ENCODE measurements around the gene MFSD11. TPM values are rescaled to one million over a fixed set of nuclear protein-coding genes. Genes with fewer than 3 reads are reported as not detected.
"Not testable (repeated sequence)": the region's sequence is repeated elsewhere in the genome, so short reads cannot be mapped to it uniquely, and the experiment has no call there.

MFSD11 gene
- total and polyA plus RNA-seq, 2 donors (not counting 3 experiments of a cell fraction or from before 2014, with no cell fraction given): 23.5 to 35.2 TPM

DNA sequence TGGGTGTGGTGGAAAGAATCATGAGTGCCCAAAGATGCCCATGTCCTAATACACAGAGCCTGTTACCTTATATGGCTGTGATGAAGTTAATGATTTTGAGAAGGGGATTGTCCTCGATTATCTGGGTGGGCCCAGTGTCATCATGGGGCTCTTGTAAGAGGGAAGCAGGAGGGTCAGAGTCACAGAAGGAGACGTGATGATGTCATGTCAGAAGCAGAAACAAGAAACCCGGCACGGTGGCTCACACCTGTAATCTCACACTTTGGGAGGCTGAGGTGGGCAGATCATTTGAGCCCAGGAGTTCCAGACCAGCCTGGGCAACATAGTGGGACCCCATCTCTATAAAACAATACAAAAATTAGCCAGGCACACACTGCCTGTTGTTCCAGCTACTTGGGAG, 75.0 kb downstream of the MFSD11 start:
- H3K4me1 ChIP-seq (ENCODE audit: control insufficient read depth, extremely low read depth, insufficient read depth, low read length): no peaks in the 10 kb centered on the region
- ChIA-PET CTCF (no interaction called here), POLR2A (no interaction called here)
- TF ChIP-seq JUN (IDR thresholded peaks at IDR 0.05; ENCODE audit: borderline replicate concordance, insufficient read depth, insufficient read length, low read depth) (no peak), EZH2 (IDR thresholded peaks at IDR 0.05; ENCODE audit: borderline replicate concordance, low read depth, low read length, severe bottlenecking) (no peak), GATA2 (IDR thresholded peaks at IDR 0.05; ENCODE audit: insufficient read depth, insufficient read length, low read depth, low read length) (no peak), POLR2AphosphoS5 (IDR thresholded peaks at IDR 0.05; ENCODE audit: insufficient read depth, low read depth, low read length) (no peak), MYC (IDR thresholded peaks at IDR 0.05; ENCODE audit: low read depth, low read length) (no peak), POLR2A (IDR thresholded peaks at IDR 0.05; ENCODE audit: low read depth, low read length) (no peak), FOS (IDR thresholded peaks at IDR 0.05; ENCODE audit: borderline replicate concordance, insufficient read depth, low read length) (no peak)
- TF ChIP-seq, protein P1, sequence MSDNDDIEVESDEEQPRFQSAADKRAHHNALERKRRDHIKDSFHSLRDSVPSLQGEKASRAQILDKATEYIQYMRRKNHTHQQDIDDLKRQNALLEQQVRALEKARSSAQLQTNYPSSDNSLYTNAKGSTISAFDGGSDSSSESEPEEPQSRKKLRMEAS (IDR thresholded peaks at IDR 0.05; ENCODE audit: insufficient read depth, insufficient read length): no peak
- TF ChIP-seq, protein P2, sequence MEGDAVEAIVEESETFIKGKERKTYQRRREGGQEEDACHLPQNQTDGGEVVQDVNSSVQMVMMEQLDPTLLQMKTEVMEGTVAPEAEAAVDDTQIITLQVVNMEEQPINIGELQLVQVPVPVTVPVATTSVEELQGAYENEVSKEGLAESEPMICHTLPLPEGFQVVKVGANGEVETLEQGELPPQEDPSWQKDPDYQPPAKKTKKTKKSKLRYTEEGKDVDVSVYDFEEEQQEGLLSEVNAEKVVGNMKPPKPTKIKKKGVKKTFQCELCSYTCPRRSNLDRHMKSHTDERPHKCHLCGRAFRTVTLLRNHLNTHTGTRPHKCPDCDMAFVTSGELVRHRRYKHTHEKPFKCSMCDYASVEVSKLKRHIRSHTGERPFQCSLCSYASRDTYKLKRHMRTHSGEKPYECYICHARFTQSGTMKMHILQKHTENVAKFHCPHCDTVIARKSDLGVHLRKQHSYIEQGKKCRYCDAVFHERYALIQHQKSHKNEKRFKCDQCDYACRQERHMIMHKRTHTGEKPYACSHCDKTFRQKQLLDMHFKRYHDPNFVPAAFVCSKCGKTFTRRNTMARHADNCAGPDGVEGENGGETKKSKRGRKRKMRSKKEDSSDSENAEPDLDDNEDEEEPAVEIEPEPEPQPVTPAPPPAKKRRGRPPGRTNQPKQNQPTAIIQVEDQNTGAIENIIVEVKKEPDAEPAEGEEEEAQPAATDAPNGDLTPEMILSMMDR (IDR thresholded peaks at IDR 0.05; ENCODE audit: extremely low read depth in 1 of 2, insufficient read depth in 1 of 2, low read depth in 1 of 2, low read length in 2 of 2): no peak
- intact Hi-C loops (cut with micrococcal nuclease): no loop called here
- dilution Hi-C loops (cut with MboI; ENCODE audit: extremely low pct_ligation_motif_present, low sequenced_read_pairs): no loop called here
- no peaks in the 10 kb centered on the region for H3K79me2 ChIP-seq (ENCODE audit: control insufficient read depth, insufficient read depth, low read length)
- DNase-seq (ENCODE audit: low read depth, low spot score) (no peak), FAIRE-seq (no peak)
- H3K9ac ChIP-seq (replicated peaks; ENCODE audit: extremely low read depth, insufficient read depth, low read length): no peak overlapping the region
- no peaks in the 10 kb centered on the region for H3K9me1 ChIP-seq (replicated peaks; ENCODE audit: control insufficient read depth, extremely low read depth, insufficient read depth, low read length)
- no peak overlapping the region for H3K4me2 ChIP-seq (ENCODE audit: insufficient read depth, low read length)
- H3K9me3 ChIP-seq (replicated peaks; ENCODE audit: control insufficient read depth, insufficient read depth, low read length): no peaks in the 10 kb centered on the region
- peaks cover 0 to 3% of the 10 kb centered on the region in 2 experiments for H3K27me3 ChIP-seq (ENCODE audit: control insufficient read depth in 2 of 2, insufficient read depth in 2 of 2, low read length in 2 of 2)
- no peaks in the 10 kb centered on the region for H4K20me1 ChIP-seq (replicated peaks; ENCODE audit: control insufficient read depth, extremely low read depth, insufficient read depth, low read length)
- BruUV-seq (replicated peaks): no TSS peak
- H3K4me3 ChIP-seq (replicated peaks in 1 of 3; ENCODE audit: insufficient read depth in 1 of 3, low read depth in 1 of 3, low read length in 3 of 3): no peak overlapping the region
- H2AFZ ChIP-seq (ENCODE audit: low read depth, low read length): no peak overlapping the region
- H3K36me3 ChIP-seq (ENCODE audit: control insufficient read depth in 2 of 2, extremely low read depth in 1 of 2, insufficient read depth in 2 of 2, low read length in 2 of 2): no peaks in the 10 kb centered on the region
- H3K27ac ChIP-seq (ENCODE audit: insufficient read depth, low read depth, low read length): no peak overlapping the region

DNA sequence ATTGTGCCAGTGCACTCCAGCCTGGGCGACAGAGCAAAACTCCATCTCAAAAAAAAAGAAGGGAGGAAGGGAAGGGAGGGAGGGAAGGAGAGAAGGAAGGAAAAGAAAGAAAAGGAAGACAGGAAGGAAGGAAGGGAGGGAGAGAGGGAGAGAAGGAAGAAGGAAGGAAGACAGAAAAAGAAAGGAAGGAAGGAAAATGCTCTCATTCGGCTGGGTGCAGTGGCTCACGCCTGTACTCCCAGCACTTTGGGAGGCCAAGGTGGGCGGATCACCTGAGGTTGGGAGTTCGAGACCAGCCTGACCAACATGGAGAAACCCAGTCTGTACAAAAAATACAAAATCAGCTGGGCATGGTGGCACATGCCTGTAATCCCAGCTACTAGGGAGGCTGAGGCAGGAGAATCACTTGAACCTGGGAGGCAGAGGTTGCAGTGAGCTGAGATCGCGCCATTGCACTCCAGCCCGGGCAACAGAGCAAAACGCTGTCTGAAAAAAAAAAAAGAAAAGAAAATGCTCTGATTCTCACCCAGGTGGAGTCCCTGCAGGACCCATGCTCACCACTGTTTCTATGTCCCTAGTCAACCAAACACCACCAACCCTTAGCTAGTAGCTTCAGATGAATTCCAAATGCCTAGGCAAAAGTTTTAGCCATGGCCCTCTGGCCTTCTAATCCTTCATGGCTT, 78.1 kb downstream of the MFSD11 start:
- H3K4me1 ChIP-seq (ENCODE audit: control insufficient read depth, extremely low read depth, insufficient read depth, low read length); dilution Hi-C loops (cut with MboI; ENCODE audit: extremely low pct_ligation_motif_present, low sequenced_read_pairs); H3K27ac ChIP-seq (ENCODE audit: insufficient read depth, low read depth, low read length); FAIRE-seq; H3K27me3 ChIP-seq (ENCODE audit: control insufficient read depth in 2 of 2, insufficient read depth in 2 of 2, low read length in 2 of 2); H3K36me3 ChIP-seq (ENCODE audit: control insufficient read depth in 2 of 2, extremely low read depth in 1 of 2, insufficient read depth in 2 of 2, low read length in 2 of 2); H3K9ac ChIP-seq (replicated peaks; ENCODE audit: extremely low read depth, insufficient read depth, low read length); H3K9me1 ChIP-seq (replicated peaks; ENCODE audit: control insufficient read depth, extremely low read depth, insufficient read depth, low read length); BruUV-seq (replicated peaks); DNase-seq (ENCODE audit: low read depth, low spot score); H2AFZ ChIP-seq (ENCODE audit: low read depth, low read length); H3K4me3 ChIP-seq (replicated peaks in 1 of 3; ENCODE audit: insufficient read depth in 1 of 3, low read depth in 1 of 3, low read length in 3 of 3); H3K4me2 ChIP-seq (ENCODE audit: insufficient read depth, low read length); H3K9me3 ChIP-seq (replicated peaks; ENCODE audit: control insufficient read depth, insufficient read depth, low read length); H4K20me1 ChIP-seq (replicated peaks; ENCODE audit: control insufficient read depth, extremely low read depth, insufficient read depth, low read length); H3K79me2 ChIP-seq (ENCODE audit: control insufficient read depth, insufficient read depth, low read length); POLR2A ChIA-PET: not testable (repeated sequence)
- CTCF ChIA-PET: interaction anchor here (1.0 to 5.1 kb wide), 10 partner anchors 8 to 249 kb away, joined by 3 to 68 read pairs (median 5); partner anchors contain the start of genes MFSD11 and MGAT5B
- intact Hi-C loops (cut with micrococcal nuclease): loop anchor here (1.0 kb wide), 1 partner anchor 240 kb away; no protein-coding TSS in a partner anchor
